Measurements from ENCODE around the gene PVALB.

The PVALB gene

GRCh38 chr22:36814801-36815200, 2.0 kb downstream of the PVALB start:
- DNase-seq (ENCODE audit: low read depth, low spot score) = no peak

GRCh38 chr22:36811094-36811800, 5.6 kb downstream of the PVALB start:
- no peak for DNase-seq (ENCODE audit: low read depth, low spot score)

GRCh38 chr22:36809351-36809750, 7.5 kb downstream of the PVALB start:
- DNase-seq (ENCODE audit: low read depth, low spot score) = no peak

- DNase-seq (ENCODE audit: low read depth, low spot score) = no peak
Measured at GRCh38 chr22:36808721-36809344, 8.0 kb downstream of the PVALB start.

- peak; percentile 62 for DNase-seq (ENCODE audit: low read depth, low spot score)
Measured at GRCh38 chr22:36807627-36808026, 9.2 kb downstream of the PVALB start.

GRCh38 chr22:36806835-36807234, 10.0 kb downstream of the PVALB start:
- DNase-seq (ENCODE audit: low read depth, low spot score) = no peak

- DNase-seq (ENCODE audit: low read depth, low spot score) = no peak
Measured at GRCh38 chr22:36803358-36803757, 13.5 kb downstream of the PVALB start.

- DNase-seq (ENCODE audit: low read depth, low spot score) = no peak
Measured at GRCh38 chr22:36798674-36799066, 18.2 kb downstream of the PVALB start.

- DNase-seq (ENCODE audit: low read depth, low spot score) = no peak
Measured at GRCh38 chr22:36797911-36798673, 18.7 kb downstream of the PVALB start.

GRCh38 chr22:36797374-36797773, 19.5 kb downstream of the PVALB start:
- no peak for DNase-seq (ENCODE audit: low read depth, low spot score)

GRCh38 chr22:36796552-36797175, 20.2 kb downstream of the PVALB start:
- DNase-seq (ENCODE audit: low read depth, low spot score) = no peak

- no peak for DNase-seq (ENCODE audit: low read depth, low spot score)
Measured at GRCh38 chr22:36795633-36796032, 21.2 kb downstream of the PVALB start.

GRCh38 chr22:36790648-36791047, 26.2 kb downstream of the PVALB start:
- no peak for DNase-seq (ENCODE audit: low read depth, low spot score)

- no peak for DNase-seq (ENCODE audit: low read depth, low spot score)
Measured at GRCh38 chr22:36787204-36787988, 29.4 kb downstream of the PVALB start.

- DNase-seq (ENCODE audit: low read depth, low spot score) = no peak
Measured at GRCh38 chr22:36783743-36784142, 33.1 kb downstream of the PVALB start.

- peak; percentile 97 for DNase-seq (ENCODE audit: low read depth, low spot score)
Measured at GRCh38 chr22:36781656-36782627, 34.9 kb downstream of the PVALB start.

- no peak for DNase-seq (ENCODE audit: low read depth, low spot score)
Measured at GRCh38 chr22:36778020-36778419, 38.8 kb downstream of the PVALB start.

- no peak for DNase-seq (ENCODE audit: low read depth, low spot score)
Measured at GRCh38 chr22:36776722-36777121, 40.1 kb downstream of the PVALB start.

GRCh38 chr22:36775964-36776669, 40.7 kb downstream of the PVALB start, which contains the start of gene IFT27:
IFT27 (minus strand) TSS chr22:36776119; CDS start chr22:36775707, 412 bp downstream.
- peak; percentile 100 for DNase-seq (ENCODE audit: low read depth, low spot score)

- no peak for DNase-seq (ENCODE audit: low read depth, low spot score)
Measured at GRCh38 chr22:36775586-36775963, 41.3 kb downstream of the PVALB start.

Measured in ELF-1 (cell line).